GM18867 (cell line): ENCODE measurements around the gene ENPP6.
"Not testable (repeated sequence)": the region's sequence is repeated elsewhere in the genome, so short reads cannot be mapped to it uniquely, and the experiment has no call there.

Experiments
- ATAC-seq: cut with Tn5 transposase; IDR thresholded peaks from one replicate; pipeline ENCODE4 v1.9.1; 2021; ENCODE audit warnings: mild to moderate bottlenecking, moderate library complexity; ENCODE audit not compliant: unreplicated experiment

ENPP6 gene

GRCh38 chr4:184237612-184238011, 19.9 kb upstream of the ENPP6 start:
- no peak for ATAC-seq

GRCh38 chr4:184235526-184235925, 17.9 kb upstream of the ENPP6 start:
- ATAC-seq = no peak

GRCh38 chr4:184234155-184234554, 16.5 kb upstream of the ENPP6 start:
- no peak for ATAC-seq

GRCh38 chr4:184232975-184233374, 15.3 kb upstream of the ENPP6 start:
- no peak for ATAC-seq

- no peak for ATAC-seq
Measured at GRCh38 chr4:184232202-184232601, 14.5 kb upstream of the ENPP6 start.

- ATAC-seq = no peak
Measured at GRCh38 chr4:184231573-184231972, 13.9 kb upstream of the ENPP6 start.

GRCh38 chr4:184228056-184228705, 10.5 kb upstream of the ENPP6 start:
- no peak for ATAC-seq

GRCh38 chr4:184216515-184216914, 1.2 kb downstream of the ENPP6 start:
- ATAC-seq = no peak

GRCh38 chr4:184215709-184216328, 1.9 kb downstream of the ENPP6 start:
- ATAC-seq = no peak

- ATAC-seq = no peak
Measured at GRCh38 chr4:184214931-184215330, 2.7 kb downstream of the ENPP6 start.

GRCh38 chr4:184207734-184208607, 9.7 kb downstream of the ENPP6 start:
- ATAC-seq = not testable (repeated sequence)

- ATAC-seq = no peak
Measured at GRCh38 chr4:184205243-184205642, 12.4 kb downstream of the ENPP6 start.

- ATAC-seq = no peak
Measured at GRCh38 chr4:184203300-184203699, 14.4 kb downstream of the ENPP6 start.

GRCh38 chr4:184201179-184201578, 16.5 kb downstream of the ENPP6 start:
- no peak for ATAC-seq

GRCh38 chr4:184200296-184200695, 17.4 kb downstream of the ENPP6 start:
- ATAC-seq = no peak

- ATAC-seq = no peak
Measured at GRCh38 chr4:184199780-184200179, 17.9 kb downstream of the ENPP6 start.

- no peak for ATAC-seq
Measured at GRCh38 chr4:184198190-184198589, 19.5 kb downstream of the ENPP6 start.

GRCh38 chr4:184197536-184198082, 20.1 kb downstream of the ENPP6 start:
- no peak for ATAC-seq

GRCh38 chr4:184196730-184197385, 20.8 kb downstream of the ENPP6 start:
- ATAC-seq = no peak

- ATAC-seq = no peak
Measured at GRCh38 chr4:184193556-184194525, 23.8 kb downstream of the ENPP6 start.
